Measurements from ENCODE around the gene RFTN1. TPM values are rescaled to one million over a fixed set of nuclear protein-coding genes. Genes with fewer than 3 reads are reported as not detected.

RFTN1 gene
- polyA plus RNA-seq, 2 of the 4 experiments (the other 2 are of a cell fraction) = 1.8 to 3.7 TPM

- Histone ChIP-seq H3K9me3 (no peaks in the 10 kb centered on the region; the same call in 2 of the 3 replicates), H3K4me2 (no peak overlapping the region), H3K27ac (no peak overlapping the region), H3K4me3 (no peak overlapping the region), H3K4me1 (peaks cover 21% of the 10 kb centered on the region)
- TF ChIP-seq BHLHE40 (IDR thresholded peaks at IDR 0.05; ENCODE audit: low read depth, low read length) = no peak
- no peak for ATAC-seq
- FAIRE-seq = no peak
- POLR2A ChIA-PET = no interaction called here
- no peak for DNase-seq (ENCODE audit: low read depth in 1 of 2, low spot score in 1 of 2)
- WGBS (ENCODE audit: missing lambda C conversion rate) = 44% methylated on average over 3 of the region's 3 CpGs
- CTCF ChIA-PET = interaction anchor here (0.7 kb wide), 1 partner anchor 98 kb away, joined by 4 read pairs; no protein-coding TSS in a partner anchor
Measured at GRCh38 chr3:16488637-16489036, 24.9 kb downstream of the RFTN1 start.

GRCh38 chr3:16487511-16488175, 25.9 kb downstream of the RFTN1 start:
- ChIA-PET CTCF (interaction anchor here (0.7 to 1.2 kb wide), 2 partner anchors 99 to 112 kb away, joined by 3 to 4 read pairs; no protein-coding TSS in a partner anchor), POLR2A (no interaction called here)
- DNase-seq (ENCODE audit: low read depth in 1 of 2, low spot score in 1 of 2) (no peak), FAIRE-seq (no peak), ATAC-seq (no peak)
- H3K4me2 ChIP-seq = no peak overlapping the region
- H3K4me1 ChIP-seq = peaks cover 31% of the 10 kb centered on the region
- no peak for TF ChIP-seq KDM5A (IDR thresholded peaks at IDR 0.05)
- no peak for TF ChIP-seq HOXB13 (CRISPR knock-in tag; IDR thresholded peaks at IDR 0.05; ENCODE audit: low read depth)
- TF ChIP-seq KDM1A (IDR thresholded peaks at IDR 0.05; ENCODE audit: low read depth) = no peak
- TF ChIP-seq CTCF (IDR thresholded peaks at IDR 0.05) = no peak
- TF ChIP-seq MYC (IDR thresholded peaks at IDR 0.05; ENCODE audit: borderline replicate concordance, low read length) = no peak
- TF ChIP-seq NFE2L2 (conservative IDR thresholded peaks at IDR 0.05; ENCODE audit: low read length) = no peak
- TF ChIP-seq JUNB (IDR thresholded peaks at IDR 0.05) = no peak
- TF ChIP-seq BHLHE40 (IDR thresholded peaks at IDR 0.05; ENCODE audit: low read depth, low read length) = no peak
- TF ChIP-seq MAX (IDR thresholded peaks at IDR 0.05) = no peak
- TF ChIP-seq HES2 (IDR thresholded peaks at IDR 0.05) = no peak
- no peak for TF ChIP-seq NR3C1 (IDR thresholded peaks at IDR 0.05)
- no peak for TF ChIP-seq FOSB (CRISPR knock-in tag; IDR thresholded peaks at IDR 0.05)
- TF ChIP-seq ZNF302 (CRISPR knock-in tag; IDR thresholded peaks at IDR 0.05) = no peak
- no peak for TF ChIP-seq TFCP2L1 (CRISPR knock-in tag; IDR thresholded peaks at IDR 0.05)
- TF ChIP-seq EHMT2 (IDR thresholded peaks at IDR 0.05; ENCODE audit: low read depth) = no peak
- no peak for TF ChIP-seq RAD21 (conservative IDR thresholded peaks at IDR 0.05 in 1 of 2, IDR thresholded peaks at IDR 0.05 in 1 of 2)
- no peaks in the 10 kb centered on the region; the same call in 2 of the 3 replicates for H3K9me3 ChIP-seq
- WGBS (ENCODE audit: missing lambda C conversion rate) = 79% methylated on average over 11 of the region's 11 CpGs
- H3K4me3 ChIP-seq = no peak overlapping the region
- H3K27ac ChIP-seq = no peak overlapping the region

GRCh38 chr3:16486951-16487480, 26.5 kb downstream of the RFTN1 start:
- H3K9me3 ChIP-seq = no peaks in the 10 kb centered on the region; the same call in 2 of the 3 replicates
- H3K27ac ChIP-seq = no peak overlapping the region
- 66% methylated on average over 6 of the region's 6 CpGs for WGBS (ENCODE audit: missing lambda C conversion rate)
- ATAC-seq (no peak), DNase-seq (ENCODE audit: low read depth in 1 of 2, low spot score in 1 of 2) (no peak), FAIRE-seq (no peak)
- H3K4me3 ChIP-seq = no peak overlapping the region
- TF ChIP-seq TP53 (CRISPR knock-in tag; IDR thresholded peaks at IDR 0.05) = no peak
- no peak for TF ChIP-seq CHD4 (IDR thresholded peaks at IDR 0.05; ENCODE audit: borderline replicate concordance)
- no peak for TF ChIP-seq TFCP2L1 (CRISPR knock-in tag; IDR thresholded peaks at IDR 0.05)
- no peak for TF ChIP-seq EHF (CRISPR knock-in tag; IDR thresholded peaks at IDR 0.05)
- TF ChIP-seq BCL3 (IDR thresholded peaks at IDR 0.05) = no peak
- TF ChIP-seq HDAC2 (IDR thresholded peaks at IDR 0.05) = no peak
- TF ChIP-seq FOSL2 (IDR thresholded peaks at IDR 0.05) = no peak
- no peak for TF ChIP-seq FOSL2 (CRISPR knock-in tag; IDR thresholded peaks at IDR 0.05)
- no peak for TF ChIP-seq MAZ (IDR thresholded peaks at IDR 0.05; ENCODE audit: borderline replicate concordance, low read depth, low read length)
- TF ChIP-seq EHMT2 (IDR thresholded peaks at IDR 0.05; ENCODE audit: low read depth) = no peak
- TF ChIP-seq PHF8 (IDR thresholded peaks at IDR 0.05; ENCODE audit: borderline replicate concordance, low read depth) = no peak
- TF ChIP-seq HEYL (CRISPR knock-in tag; IDR thresholded peaks at IDR 0.05) = no peak
- TF ChIP-seq CEBPB (IDR thresholded peaks at IDR 0.05) = no peak
- H3K4me2 ChIP-seq = no peak overlapping the region
- peaks cover 38% of the 10 kb centered on the region for H3K4me1 ChIP-seq
- ChIA-PET POLR2A (no interaction called here), CTCF (interaction anchor here (0.7 to 1.2 kb wide), 2 partner anchors 10 to 112 kb away, joined by 3 read pairs; no protein-coding TSS in a partner anchor)
